Mucosa of descending colon (tissue), 3 donors: ENCODE results near the gene EVPL. TPM values are rescaled to one million over a fixed set of nuclear protein-coding genes. Genes with fewer than 3 reads are reported as not detected.
A peak's percentile ranks its signal among the peaks of the same experiment; 100 is the strongest.

ENCODE experiments used
- ATAC-seq: fragments of 200-7000 bp; cut with Tn5 transposase; one replicate; pipeline ENCODE4 v1.9.1; 2020; ENCODE audit warnings: mild to moderate bottlenecking, moderate library complexity
- DNase-seq, 3 donors: peaks; one replicate each; pipeline ENCODE4 v3.0.0-alpha.2; 2020
- H3K36me3 ChIP-seq: fragments of 200-600 bp; one replicate; pipeline ENCODE4 v1.8.0; 2021; ENCODE audit warnings: low read depth, mild to moderate bottlenecking
- H3K4me1 ChIP-seq: fragments of 200-600 bp; one replicate; pipeline ENCODE4 v1.8.0; 2021; ENCODE audit warnings: low read depth, mild to moderate bottlenecking
- H3K4me3 ChIP-seq: fragments of 200-600 bp; one replicate; pipeline ENCODE4 v1.8.0; 2021; ENCODE audit warnings: mild to moderate bottlenecking
- H3K9me3 ChIP-seq: fragments of 200-600 bp; one replicate; pipeline ENCODE4 v1.8.0; 2021; ENCODE audit warnings: mild to moderate bottlenecking
- CTCF ChIP-seq: fragments of 200-600 bp; IDR thresholded peaks from one replicate; pipeline ENCODE4 v1.8.0; 2022; ENCODE audit warnings: antibody characterized with exemption, mild to moderate bottlenecking
- intact Hi-C, 2 donors: fragments of 100-400 bp; cut with DNase I in 1 of 2; cut with micrococcal nuclease in 1 of 2; formaldehyde crosslinking; loops; one replicate each; pipeline versions ENCODE4 v1.11.0 to v1.11.1; 2022; cut with DNase I, micrococcal nuclease
- long read RNA-seq, 2 donors: library from polyadenylated mRNA; unstranded; transcript quantifications; one replicate each; pipeline ENCODE4 v2.0.0, GENCODE V29; 2019 to 2021
- total RNA-seq, 3 donors: library from RNA; stranded (reverse); fragmentation: NEBNext Ultra II Directional in 2 of 3; extraction: Animal tissue kit (Norgen Biotek cat#: 25700) in 2 of 3; gene quantifications; one replicate each; pipeline versions ENCODE4 v1.2.1 to v1.2.4, GENCODE V29; 2021 to 2023
- donor health status: DM: no; HTN: no; CAD: no; lungs with moderate emphysema.
- donor health status: DM: no; HTN: no; CAD: no.
- donor health status: DM: no; HTN: yes; CAD: no.

The EVPL gene
- 10 to 100 TPM; 13.3 to 22.6 (median 16.3) TPM for total RNA-seq
- long read RNA-seq, donor 1, full-length matches to known transcripts: 3 of 29 reads
- long read RNA-seq, donor 1, partial matches to known transcripts: 11 of 29 reads
- long read RNA-seq, donor 1, other reads (novel, unspliced or antisense): 15 of 29 reads
- long read RNA-seq, donor 2, partial matches to known transcripts: 1 of 3 reads
- long read RNA-seq, donor 2, other reads (novel, unspliced or antisense): 2 of 3 reads

- ATAC-seq (peak; percentile 90), DNase-seq (peak; percentile 91 to 94 (median 92))
- TF ChIP-seq CTCF: no peak
- Histone ChIP-seq H3K4me3 (no peak within 1 kb of the TSS), H3K9me3 (no peaks in the 10 kb centered on the region), H3K4me1 (peaks cover 31% of the 10 kb centered on the region), H3K36me3 (no peaks in the 10 kb centered on the region)
- intact Hi-C loops: no loop called here
These were observed at the start of gene EVPL for GRCh38 chr17:76027159-76027839. Gene EVPL, minus strand, starts transcription at chr17:76027306. Its CDS starts 108 bp downstream, at chr17:76027198.

GRCh38 chr17:76076146-76076764 is 49.1 kb upstream of the EVPL start:
- no peak for ATAC-seq
- Histone ChIP-seq H3K4me3 (no peak overlapping the region), H3K36me3 (no peaks in the 10 kb centered on the region), H3K4me1 (peaks cover 35% of the 10 kb centered on the region), H3K9me3 (no peaks in the 10 kb centered on the region)
- intact Hi-C loops: no loop called here
- no peak for TF ChIP-seq CTCF
- no peak for DNase-seq

GRCh38 chr17:76075364-76076145 is 48.4 kb upstream of the EVPL start:
- H3K36me3 ChIP-seq: no peaks in the 10 kb centered on the region
- intact Hi-C loops: no loop called here
- TF ChIP-seq CTCF: no peak
- no peak overlapping the region for H3K4me3 ChIP-seq
- peaks cover 41% of the 10 kb centered on the region for H3K4me1 ChIP-seq
- H3K9me3 ChIP-seq: no peaks in the 10 kb centered on the region
- no peak for ATAC-seq
- DNase-seq: peak in 1 of 3 donors; percentile 42

- Histone ChIP-seq H3K4me1 (peaks cover 44% of the 10 kb centered on the region), H3K36me3 (no peaks in the 10 kb centered on the region), H3K4me3 (no peak within 1 kb of the TSS), H3K9me3 (no peaks in the 10 kb centered on the region)
- no peak for ATAC-seq
- no peak for DNase-seq
- intact Hi-C loops: no loop called here
- TF ChIP-seq CTCF: no peak
These were observed 47.6 kb upstream of the EVPL start, which contains the start of gene GALR2 for GRCh38 chr17:76074390-76075363. Gene GALR2, plus strand, starts transcription at chr17:76074781. Its CDS starts 103 bp downstream, at chr17:76074884.
